ENCODE measurements around the gene CYTH2.

Gene CYTH2

DNA sequence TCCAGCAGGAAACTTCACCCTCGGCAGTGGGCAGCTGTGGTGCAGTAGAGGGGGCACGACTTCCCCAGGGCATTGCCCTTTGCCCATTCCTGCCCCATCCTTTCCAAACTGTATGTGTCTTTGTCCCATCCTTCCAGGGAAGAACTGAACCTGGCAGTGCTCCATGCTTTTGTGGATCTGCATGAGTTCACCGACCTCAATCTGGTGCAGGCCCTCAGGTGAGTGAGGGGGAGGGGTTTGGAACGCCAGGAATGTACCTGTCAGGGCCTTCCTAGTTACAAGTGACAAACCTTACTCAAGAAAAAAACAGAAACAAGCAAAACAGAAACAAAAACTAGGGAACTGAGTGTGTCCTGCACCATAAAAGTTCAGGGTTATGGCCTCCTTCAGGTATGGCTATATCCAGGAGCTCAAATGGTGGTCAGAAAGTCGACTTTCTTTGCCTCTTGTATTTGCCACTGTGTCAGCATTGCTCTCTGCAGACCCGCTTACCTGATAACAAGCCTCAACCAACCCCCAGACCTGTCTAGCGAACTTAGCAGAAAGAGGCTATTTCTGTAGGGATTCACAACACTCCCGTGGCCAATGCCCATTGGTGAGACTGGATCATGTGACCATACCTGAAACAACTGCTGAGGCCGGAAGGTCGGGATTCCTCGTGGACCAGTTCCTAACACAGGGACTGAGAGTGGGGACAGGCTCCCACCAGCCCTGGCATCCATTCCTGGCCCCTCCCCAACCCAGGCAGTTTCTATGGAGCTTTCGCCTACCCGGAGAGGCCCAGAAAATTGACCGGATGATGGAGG is 4.2 kb downstream of the CYTH2 start:
- TF ChIP-seq NFIC (IDR thresholded peaks at IDR 0.05) (no peak), TEAD4 (IDR thresholded peaks at IDR 0.05) (0 out of 2 replicates have a peak, but pooled peaks have one; percentile 32), RAD21 (IDR thresholded peaks at IDR 0.05; ENCODE audit: low read depth) (no peak)
- TF ChIP-seq, protein P1, sequence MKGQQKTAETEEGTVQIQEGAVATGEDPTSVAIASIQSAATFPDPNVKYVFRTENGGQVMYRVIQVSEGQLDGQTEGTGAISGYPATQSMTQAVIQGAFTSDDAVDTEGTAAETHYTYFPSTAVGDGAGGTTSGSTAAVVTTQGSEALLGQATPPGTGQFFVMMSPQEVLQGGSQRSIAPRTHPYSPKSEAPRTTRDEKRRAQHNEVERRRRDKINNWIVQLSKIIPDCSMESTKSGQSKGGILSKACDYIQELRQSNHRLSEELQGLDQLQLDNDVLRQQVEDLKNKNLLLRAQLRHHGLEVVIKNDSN (IDR thresholded peaks at IDR 0.05), result 0 out of 2 replicates have a peak, but pooled peaks have one; percentile 39
- TF ChIP-seq, protein P2, sequence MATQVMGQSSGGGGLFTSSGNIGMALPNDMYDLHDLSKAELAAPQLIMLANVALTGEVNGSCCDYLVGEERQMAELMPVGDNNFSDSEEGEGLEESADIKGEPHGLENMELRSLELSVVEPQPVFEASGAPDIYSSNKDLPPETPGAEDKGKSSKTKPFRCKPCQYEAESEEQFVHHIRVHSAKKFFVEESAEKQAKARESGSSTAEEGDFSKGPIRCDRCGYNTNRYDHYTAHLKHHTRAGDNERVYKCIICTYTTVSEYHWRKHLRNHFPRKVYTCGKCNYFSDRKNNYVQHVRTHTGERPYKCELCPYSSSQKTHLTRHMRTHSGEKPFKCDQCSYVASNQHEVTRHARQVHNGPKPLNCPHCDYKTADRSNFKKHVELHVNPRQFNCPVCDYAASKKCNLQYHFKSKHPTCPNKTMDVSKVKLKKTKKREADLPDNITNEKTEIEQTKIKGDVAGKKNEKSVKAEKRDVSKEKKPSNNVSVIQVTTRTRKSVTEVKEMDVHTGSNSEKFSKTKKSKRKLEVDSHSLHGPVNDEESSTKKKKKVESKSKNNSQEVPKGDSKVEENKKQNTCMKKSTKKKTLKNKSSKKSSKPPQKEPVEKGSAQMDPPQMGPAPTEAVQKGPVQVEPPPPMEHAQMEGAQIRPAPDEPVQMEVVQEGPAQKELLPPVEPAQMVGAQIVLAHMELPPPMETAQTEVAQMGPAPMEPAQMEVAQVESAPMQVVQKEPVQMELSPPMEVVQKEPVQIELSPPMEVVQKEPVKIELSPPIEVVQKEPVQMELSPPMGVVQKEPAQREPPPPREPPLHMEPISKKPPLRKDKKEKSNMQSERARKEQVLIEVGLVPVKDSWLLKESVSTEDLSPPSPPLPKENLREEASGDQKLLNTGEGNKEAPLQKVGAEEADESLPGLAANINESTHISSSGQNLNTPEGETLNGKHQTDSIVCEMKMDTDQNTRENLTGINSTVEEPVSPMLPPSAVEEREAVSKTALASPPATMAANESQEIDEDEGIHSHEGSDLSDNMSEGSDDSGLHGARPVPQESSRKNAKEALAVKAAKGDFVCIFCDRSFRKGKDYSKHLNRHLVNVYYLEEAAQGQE (IDR thresholded peaks at IDR 0.05; ENCODE audit: low read depth), result no peak

DNA sequence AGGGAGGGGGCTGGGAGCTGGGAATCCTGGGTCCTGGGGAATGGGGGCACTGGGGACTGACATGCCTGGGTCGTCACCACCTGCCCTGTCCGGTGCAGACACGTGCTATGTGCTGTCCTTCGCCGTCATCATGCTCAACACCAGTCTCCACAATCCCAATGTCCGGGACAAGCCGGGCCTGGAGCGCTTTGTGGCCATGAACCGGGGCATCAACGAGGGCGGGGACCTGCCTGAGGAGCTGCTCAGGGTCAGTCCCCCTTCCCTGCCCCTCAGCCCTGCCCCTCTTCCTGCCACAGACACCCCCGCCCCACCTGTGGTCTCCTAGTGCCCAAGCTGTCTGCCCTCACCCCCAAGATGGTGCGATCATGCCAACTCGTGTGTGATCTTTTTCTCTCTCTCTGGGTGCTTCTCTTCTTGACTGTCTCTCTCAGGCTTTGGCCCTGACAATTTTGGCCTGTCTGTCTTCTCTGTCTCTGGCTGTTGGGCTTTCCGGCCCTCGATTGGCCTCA is 5.0 kb downstream of the CYTH2 start:
- TF ChIP-seq NFIC (IDR thresholded peaks at IDR 0.05), result no peak

DNA sequence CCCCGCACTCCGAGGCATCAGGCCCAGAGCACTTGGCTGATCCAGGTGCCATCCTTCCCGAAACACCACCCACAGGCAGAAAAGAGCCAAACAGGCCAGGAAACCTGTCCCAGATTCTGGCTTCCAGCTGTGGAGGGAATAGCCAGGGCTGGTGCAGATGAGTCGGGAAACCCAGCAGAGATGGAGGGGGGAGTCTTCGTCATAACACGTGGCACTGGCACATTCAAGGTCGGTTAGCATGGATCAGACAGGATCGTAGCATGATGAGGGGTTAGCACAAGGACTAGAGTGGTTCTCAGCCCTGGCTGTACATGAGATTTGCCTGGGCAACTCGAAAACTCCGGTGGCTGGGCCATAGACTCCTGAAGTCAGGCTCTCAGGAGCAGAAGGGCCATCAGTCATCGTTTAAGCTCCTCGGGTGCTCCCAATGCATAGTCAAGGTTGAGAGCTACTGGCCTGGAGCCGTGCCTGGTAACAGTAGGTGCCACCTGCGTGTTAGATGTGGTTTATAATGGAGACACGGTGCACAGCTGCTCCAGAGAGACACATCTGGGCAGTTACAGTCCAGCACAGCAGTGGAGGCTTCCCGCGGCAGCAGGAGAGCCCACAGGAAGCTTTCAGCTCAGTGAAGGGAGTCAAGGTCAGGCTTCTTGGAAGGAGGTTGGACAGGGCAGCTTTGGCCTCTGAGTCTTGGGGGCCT is 6.3 kb downstream of the CYTH2 start:
- TF ChIP-seq, protein P3, sequence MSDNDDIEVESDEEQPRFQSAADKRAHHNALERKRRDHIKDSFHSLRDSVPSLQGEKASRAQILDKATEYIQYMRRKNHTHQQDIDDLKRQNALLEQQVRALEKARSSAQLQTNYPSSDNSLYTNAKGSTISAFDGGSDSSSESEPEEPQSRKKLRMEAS (IDR thresholded peaks at IDR 0.05), result no peak
- TF ChIP-seq NFIC (IDR thresholded peaks at IDR 0.05) (no peak), CEBPB (IDR thresholded peaks at IDR 0.05) (no peak), TEAD4 (IDR thresholded peaks at IDR 0.05) (no peak), ZBTB7A (IDR thresholded peaks at IDR 0.05; ENCODE audit: low read depth) (no peak), EP300 (IDR thresholded peaks at IDR 0.05; ENCODE audit: borderline replicate concordance) (no peak), TCF12 (IDR thresholded peaks at IDR 0.05; ENCODE audit: low read depth) (no peak), TAF1 (IDR thresholded peaks at IDR 0.05; ENCODE audit: low read depth) (no peak), EGR1 (IDR thresholded peaks at IDR 0.05) (no peak), CREB1 (IDR thresholded peaks at IDR 0.05; ENCODE audit: low read depth) (no peak), FOXM1 (IDR thresholded peaks at IDR 0.05; ENCODE audit: borderline replicate concordance, low read depth) (no peak), RAD21 (IDR thresholded peaks at IDR 0.05; ENCODE audit: low read depth) (no peak), YY1 (IDR thresholded peaks at IDR 0.05; ENCODE audit: low read depth) (no peak)
- TF ChIP-seq, protein P1 (IDR thresholded peaks at IDR 0.05), result no peak
- TF ChIP-seq, protein P2 (IDR thresholded peaks at IDR 0.05; ENCODE audit: low read depth), result no peak

DNA sequence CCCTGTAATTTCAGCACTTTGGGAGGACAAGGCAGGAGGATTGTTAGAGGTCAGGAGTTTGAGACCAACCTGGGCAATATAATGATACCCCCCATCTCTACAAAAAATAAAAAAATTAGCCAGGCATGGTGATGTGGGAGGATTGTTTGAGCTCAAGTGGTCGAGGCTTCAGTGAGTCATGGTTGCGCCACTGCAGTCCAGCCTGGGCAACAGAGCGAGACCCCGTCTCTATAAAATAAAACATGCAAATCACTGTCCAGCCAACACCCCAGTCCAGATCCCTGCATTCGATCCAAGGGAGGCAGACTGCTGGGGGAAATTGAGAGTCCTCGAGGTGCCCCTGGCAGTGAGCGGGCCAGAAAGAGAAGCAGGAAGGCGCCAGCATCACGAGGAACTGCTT is 7.0 kb downstream of the CYTH2 start:
- TF ChIP-seq, protein P1 (IDR thresholded peaks at IDR 0.05), result no peak
- TF ChIP-seq CREB1 (IDR thresholded peaks at IDR 0.05; ENCODE audit: low read depth) (no peak), CEBPB (IDR thresholded peaks at IDR 0.05) (no peak), RAD21 (IDR thresholded peaks at IDR 0.05; ENCODE audit: low read depth) (no peak), TEAD4 (IDR thresholded peaks at IDR 0.05) (no peak), YY1 (IDR thresholded peaks at IDR 0.05; ENCODE audit: low read depth) (no peak), FOXM1 (IDR thresholded peaks at IDR 0.05; ENCODE audit: borderline replicate concordance, low read depth) (no peak), EGR1 (IDR thresholded peaks at IDR 0.05) (no peak), TAF1 (IDR thresholded peaks at IDR 0.05; ENCODE audit: low read depth) (no peak), ZBTB7A (IDR thresholded peaks at IDR 0.05; ENCODE audit: low read depth) (no peak), NFIC (IDR thresholded peaks at IDR 0.05) (no peak)
- TF ChIP-seq, protein P2 (IDR thresholded peaks at IDR 0.05; ENCODE audit: low read depth), result no peak
- TF ChIP-seq, protein P3 (IDR thresholded peaks at IDR 0.05), result no peak
